ENCODE measurements around the gene CDHR2. TPM values are rescaled to one million over a fixed set of nuclear protein-coding genes. Genes with fewer than 3 reads are reported as not detected.

The CDHR2 gene
- total RNA-seq, 1 donor from 2014 or later, result 0.08 TPM

DNA sequence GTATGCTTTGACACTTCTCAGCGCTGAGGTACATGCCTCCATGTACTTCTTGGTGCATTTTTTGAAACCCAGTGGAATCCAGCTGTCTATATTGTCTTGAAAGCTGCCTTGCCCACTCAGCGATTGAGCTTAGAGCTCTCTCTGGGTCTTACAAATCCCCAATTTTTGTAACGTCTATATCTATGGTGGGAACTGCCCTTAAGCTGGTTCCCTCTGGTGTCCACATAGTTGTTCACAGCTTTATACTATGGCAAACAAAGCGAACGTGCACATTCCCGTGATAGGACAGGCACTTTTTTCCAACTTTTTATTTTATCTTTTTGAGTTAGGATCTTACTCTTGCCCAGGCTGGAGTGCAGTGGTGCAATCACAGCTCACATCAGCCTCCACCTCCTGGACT is 20.9 kb downstream of the CDHR2 start:
- H3K9me3 Mint-ChIP-seq, result no peaks in the 10 kb centered on the region
- intact Hi-C loops (cut with micrococcal nuclease), result no loop called here

DNA sequence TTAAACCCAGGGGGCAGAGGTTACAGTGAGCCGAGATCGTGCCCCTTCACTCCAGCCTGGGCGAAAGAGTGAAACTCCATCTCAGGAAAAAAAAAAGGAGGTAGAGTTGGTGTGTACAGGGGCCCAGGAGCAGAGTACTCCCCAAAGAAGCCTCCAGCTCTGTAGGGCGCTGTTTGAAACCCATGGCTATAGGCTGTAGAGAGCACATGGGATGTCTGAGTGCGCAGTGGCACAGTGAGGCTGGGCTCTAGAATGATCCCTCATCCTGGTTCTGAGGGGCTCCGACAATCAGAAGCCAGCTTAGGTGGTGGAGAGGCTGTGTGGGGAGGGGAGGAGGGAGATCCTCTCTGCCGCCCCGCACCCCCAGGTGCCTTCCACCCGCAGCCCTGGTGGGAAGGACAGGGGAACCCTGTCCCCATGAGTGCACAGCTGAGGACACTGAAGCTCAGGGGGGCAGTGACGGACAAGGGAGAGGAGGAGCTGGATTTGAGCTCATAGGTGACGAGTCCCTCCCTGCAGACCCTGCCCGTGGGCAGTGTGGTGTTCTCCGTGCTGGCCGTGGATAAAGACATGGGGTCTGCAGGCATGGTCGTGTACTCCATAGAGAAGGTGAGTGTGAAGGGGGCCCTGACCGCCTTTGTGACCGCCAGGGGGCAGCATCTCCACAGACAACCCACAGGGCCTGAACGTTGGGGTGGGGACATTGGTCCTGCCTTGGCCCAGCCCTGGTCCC is 24.6 kb downstream of the CDHR2 start:
- Mint-ChIP-seq H3K27ac (no peak overlapping the region), H3K9me3 (no peaks in the 10 kb centered on the region), H3K27me3 (ENCODE audit: insufficient read depth) (peaks cover 5% of the 10 kb centered on the region), H3K4me1 (ENCODE audit: low read depth) (no peaks in the 10 kb centered on the region), H3K4me3 (no peak overlapping the region), H3K36me3 (ENCODE audit: low read depth) (peaks cover 1% of the 10 kb centered on the region)
- peak; percentile 58 for DNase-seq (ENCODE audit: low spot score)
- intact Hi-C loops (cut with micrococcal nuclease), result loop anchor here (1.0 to 2.0 kb wide), 4 partner anchors 31 to 157 kb away; partner anchors contain the start of genes CLTB and TSPAN17

More for the DNA sequence above, 20.9 kb downstream of the CDHR2 start:
- peaks cover 5% of the 10 kb centered on the region for H3K4me1 Mint-ChIP-seq (ENCODE audit: low read depth)
- no peak overlapping the region for H3K4me3 Mint-ChIP-seq
- H3K27ac Mint-ChIP-seq, result no peak overlapping the region
- H3K36me3 Mint-ChIP-seq (ENCODE audit: low read depth), result peaks cover 1% of the 10 kb centered on the region
- peaks cover 7% of the 10 kb centered on the region for H3K27me3 Mint-ChIP-seq (ENCODE audit: insufficient read depth)
- no peak for DNase-seq (ENCODE audit: low spot score)

DNA sequence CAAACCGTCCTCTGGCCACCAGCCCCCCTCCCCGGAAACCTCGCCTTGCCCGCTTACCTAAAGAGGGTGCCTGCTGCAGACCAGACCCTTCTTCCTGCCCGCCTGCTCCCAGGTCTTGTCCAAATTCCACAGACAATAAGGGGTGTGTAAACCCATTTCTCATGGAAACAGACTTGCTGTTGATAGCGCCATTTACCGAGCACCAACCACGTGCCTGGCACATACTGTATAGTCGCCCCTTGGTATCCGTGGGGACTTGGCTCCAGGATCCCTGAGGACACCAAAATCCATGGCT is 25.1 kb downstream of the CDHR2 start:
- Mint-ChIP-seq H3K27ac (no peak overlapping the region), H3K9me3 (no peaks in the 10 kb centered on the region), H3K4me1 (ENCODE audit: low read depth) (no peaks in the 10 kb centered on the region), H3K36me3 (ENCODE audit: low read depth) (peaks cover 1% of the 10 kb centered on the region), H3K4me3 (no peak overlapping the region), H3K27me3 (ENCODE audit: insufficient read depth) (peaks cover 5% of the 10 kb centered on the region)
- intact Hi-C loops (cut with micrococcal nuclease), result loop anchor here (1.0 to 2.0 kb wide), 4 partner anchors 31 to 158 kb away; partner anchors contain the start of genes CLTB and TSPAN17
- DNase-seq (ENCODE audit: low spot score), result no peak

DNA sequence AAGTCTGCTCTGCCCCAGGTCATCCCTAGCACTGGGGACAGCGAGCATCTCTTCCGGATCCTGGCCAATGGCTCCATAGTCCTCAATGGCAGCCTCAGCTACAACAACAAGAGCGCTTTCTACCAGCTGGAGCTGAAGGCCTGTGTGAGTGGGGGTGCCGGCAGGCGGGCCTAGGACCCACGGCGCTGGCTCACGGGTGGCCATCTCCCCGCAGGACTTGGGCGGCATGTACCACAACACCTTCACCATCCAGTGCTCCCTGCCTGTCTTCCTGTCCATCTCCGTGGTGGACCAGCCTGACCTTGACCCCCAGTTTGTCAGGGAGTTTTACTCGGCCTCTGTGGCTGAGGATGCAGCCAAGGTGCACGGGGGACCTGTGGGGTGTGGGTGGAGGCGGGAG is 25.9 kb downstream of the CDHR2 start:
- no peak overlapping the region for H3K4me3 Mint-ChIP-seq
- H3K27me3 Mint-ChIP-seq (ENCODE audit: insufficient read depth), result peaks cover 5% of the 10 kb centered on the region
- intact Hi-C loops (cut with micrococcal nuclease), result loop anchor here (2.0 kb wide), 2 partner anchors 32 to 72 kb away; partner anchors contain the start of gene TSPAN17
- no peaks in the 10 kb centered on the region for H3K4me1 Mint-ChIP-seq (ENCODE audit: low read depth)
- DNase-seq (ENCODE audit: low spot score), result no peak
- no peaks in the 10 kb centered on the region for H3K9me3 Mint-ChIP-seq
- H3K27ac Mint-ChIP-seq, result no peak overlapping the region
- peaks cover 1% of the 10 kb centered on the region for H3K36me3 Mint-ChIP-seq (ENCODE audit: low read depth)

DNA sequence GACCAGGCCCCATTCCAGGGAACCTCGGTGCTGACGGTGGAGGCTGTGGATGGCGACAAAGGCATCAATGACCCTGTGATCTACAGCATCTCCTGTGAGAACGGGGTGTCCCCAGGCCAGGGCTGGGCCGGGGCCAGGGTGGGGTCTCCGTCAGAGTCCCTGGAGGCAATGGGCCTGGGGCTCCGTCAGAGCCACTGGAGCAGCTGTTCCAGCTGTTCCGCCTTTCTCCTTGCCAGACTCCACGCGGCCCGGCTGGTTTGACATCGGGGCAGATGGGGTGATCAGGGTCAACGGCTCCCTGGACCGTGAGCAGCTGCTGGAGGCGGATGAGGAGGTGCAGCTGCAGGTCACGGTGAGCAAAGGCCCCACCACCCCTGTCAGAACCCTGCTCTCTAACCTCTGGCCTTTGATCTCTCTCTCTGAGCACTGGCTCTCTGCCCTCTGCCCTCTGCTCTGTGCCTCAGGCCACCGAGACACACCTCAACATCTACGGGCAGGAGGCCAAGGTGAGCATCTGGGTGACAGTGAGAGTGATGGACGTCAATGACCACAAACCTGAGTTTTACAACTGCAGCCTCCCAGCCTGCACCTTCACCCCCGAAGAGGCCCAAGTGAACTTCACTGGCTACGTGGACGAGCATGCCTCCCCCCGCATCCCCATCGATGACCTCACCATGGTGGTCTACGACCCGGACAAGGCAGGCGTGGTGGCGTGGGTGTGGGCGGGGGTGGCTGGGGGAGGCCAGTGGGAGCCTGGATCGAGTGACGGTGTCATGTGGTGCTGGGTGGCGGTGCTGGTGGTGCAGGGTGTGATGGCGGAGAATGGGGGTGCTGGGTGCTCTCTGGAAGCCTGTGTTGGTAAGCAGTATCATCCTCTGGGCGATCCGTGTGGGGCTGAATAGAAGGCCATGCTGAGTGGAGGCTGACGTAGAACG is 26.6 kb downstream of the CDHR2 start:
- Mint-ChIP-seq H3K4me1 (ENCODE audit: low read depth) (no peaks in the 10 kb centered on the region), H3K27me3 (ENCODE audit: insufficient read depth) (peaks cover 5% of the 10 kb centered on the region), H3K4me3 (no peak overlapping the region), H3K9me3 (no peaks in the 10 kb centered on the region), H3K27ac (no peak overlapping the region), H3K36me3 (ENCODE audit: low read depth) (peaks cover 1% of the 10 kb centered on the region)
- intact Hi-C loops (cut with micrococcal nuclease), result loop anchor here (2.0 kb wide), 2 partner anchors 33 to 71 kb away; partner anchors contain the start of gene TSPAN17
- DNase-seq (ENCODE audit: low spot score), result no peak

DNA sequence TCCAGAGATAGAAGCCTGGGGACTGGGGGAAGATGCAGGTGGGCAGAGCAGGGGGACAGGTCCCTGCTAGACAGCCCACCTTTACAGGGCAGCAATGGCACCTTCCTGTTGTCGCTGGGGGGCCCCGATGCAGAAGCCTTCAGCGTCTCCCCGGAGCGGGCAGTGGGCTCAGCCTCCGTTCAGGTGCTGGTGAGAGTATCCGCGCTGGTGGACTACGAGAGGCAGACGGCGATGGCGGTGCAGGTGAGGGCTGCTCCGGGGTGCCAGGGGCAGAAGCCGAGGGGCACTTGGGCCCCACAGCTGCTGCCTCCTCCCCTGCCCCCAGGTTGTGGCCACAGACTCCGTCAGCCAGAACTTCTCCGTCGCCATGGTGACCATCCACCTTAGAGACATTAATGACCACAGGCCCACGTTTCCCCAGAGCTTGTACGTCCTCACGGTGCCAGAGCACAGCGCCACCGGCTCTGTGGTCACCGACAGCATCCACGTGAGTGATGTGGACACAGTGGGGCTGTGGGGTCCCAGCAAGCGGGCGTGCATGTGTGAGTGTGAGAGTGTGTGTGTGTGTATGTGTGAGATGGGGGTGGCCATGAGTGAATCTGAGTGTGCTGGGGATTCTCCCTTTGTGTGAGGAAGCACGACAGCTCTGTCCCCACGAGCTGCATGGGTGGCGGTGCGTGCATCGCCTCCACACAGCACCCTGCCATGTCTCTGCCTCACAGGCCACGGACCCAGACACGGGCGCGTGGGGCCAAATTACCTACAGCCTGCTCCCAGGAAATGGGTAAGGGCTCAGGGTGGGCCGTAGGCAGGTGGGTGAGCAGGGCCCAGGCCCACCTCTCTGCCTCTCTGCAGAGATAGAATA is 28.4 kb downstream of the CDHR2 start:
- H3K4me3 Mint-ChIP-seq, result no peak overlapping the region
- no peak overlapping the region for H3K27ac Mint-ChIP-seq
- no peaks in the 10 kb centered on the region for H3K4me1 Mint-ChIP-seq (ENCODE audit: low read depth)
- no peak for DNase-seq (ENCODE audit: low spot score)
- no peaks in the 10 kb centered on the region for H3K9me3 Mint-ChIP-seq
- intact Hi-C loops (cut with micrococcal nuclease), result loop anchor here (1.0 kb wide), 1 partner anchor 161 kb away; the partner anchor contains the start of gene CLTB
- no peaks in the 10 kb centered on the region for H3K27me3 Mint-ChIP-seq (ENCODE audit: insufficient read depth)
- no peaks in the 10 kb centered on the region for H3K36me3 Mint-ChIP-seq (ENCODE audit: low read depth)

DNA sequence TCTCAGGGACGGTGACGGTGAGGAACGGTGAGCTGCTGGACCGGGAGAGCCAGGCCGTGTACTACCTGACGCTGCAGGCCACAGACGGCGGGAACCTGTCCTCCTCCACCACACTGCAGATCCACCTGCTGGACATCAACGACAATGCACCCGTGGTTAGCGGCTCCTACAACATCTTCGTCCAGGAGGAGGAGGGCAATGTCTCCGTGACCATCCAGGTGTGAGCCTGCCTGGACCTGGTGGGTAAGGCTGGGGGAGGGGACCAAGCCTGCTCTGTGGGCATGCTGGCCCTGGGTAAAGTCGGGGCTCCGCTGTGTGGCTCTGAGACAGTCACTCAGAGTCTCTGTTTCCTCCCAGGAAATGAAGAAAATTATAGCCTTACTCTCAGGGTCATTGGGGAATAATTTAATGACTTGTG is 29.3 kb downstream of the CDHR2 start:
- Mint-ChIP-seq H3K4me3 (no peak overlapping the region), H3K27ac (no peak overlapping the region), H3K9me3 (no peaks in the 10 kb centered on the region), H3K4me1 (ENCODE audit: low read depth) (no peaks in the 10 kb centered on the region), H3K36me3 (ENCODE audit: low read depth) (no peaks in the 10 kb centered on the region), H3K27me3 (ENCODE audit: insufficient read depth) (no peaks in the 10 kb centered on the region)
- peak; percentile 21 for DNase-seq (ENCODE audit: low spot score)
- intact Hi-C loops (cut with micrococcal nuclease), result loop anchor here (1.0 kb wide), 1 partner anchor 162 kb away; the partner anchor contains the start of gene CLTB

DNA sequence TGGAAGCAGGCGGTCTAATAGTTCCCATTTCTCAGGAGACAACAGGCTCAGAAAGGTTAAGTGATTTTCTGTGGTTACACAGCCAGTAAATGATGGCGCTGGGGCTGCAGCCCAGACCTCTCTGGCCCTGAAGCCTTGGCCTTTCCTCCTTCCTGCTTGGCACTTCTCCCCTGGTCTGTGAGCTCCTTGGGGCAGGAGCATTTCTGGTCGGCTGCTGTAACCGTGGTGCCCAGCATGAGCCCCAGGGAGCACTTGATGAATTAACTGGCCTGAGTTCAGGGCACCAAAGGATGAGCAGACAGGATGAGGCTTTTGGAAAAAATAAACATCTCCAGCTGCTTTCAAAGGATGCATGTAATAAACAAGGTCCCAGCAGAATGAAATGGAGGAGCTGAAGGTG is 30.2 kb downstream of the CDHR2 start:
- H3K27me3 Mint-ChIP-seq (ENCODE audit: insufficient read depth), result no peaks in the 10 kb centered on the region
- no peaks in the 10 kb centered on the region for H3K4me1 Mint-ChIP-seq (ENCODE audit: low read depth)
- H3K4me3 Mint-ChIP-seq, result no peak overlapping the region
- intact Hi-C loops (cut with micrococcal nuclease), result loop anchor here (1.0 kb wide), 1 partner anchor 48 kb away; no protein-coding TSS in a partner anchor
- no peak for DNase-seq (ENCODE audit: low spot score)
- no peaks in the 10 kb centered on the region for H3K36me3 Mint-ChIP-seq (ENCODE audit: low read depth)
- no peak overlapping the region for H3K27ac Mint-ChIP-seq
- peaks cover 4% of the 10 kb centered on the region for H3K9me3 Mint-ChIP-seq

DNA sequence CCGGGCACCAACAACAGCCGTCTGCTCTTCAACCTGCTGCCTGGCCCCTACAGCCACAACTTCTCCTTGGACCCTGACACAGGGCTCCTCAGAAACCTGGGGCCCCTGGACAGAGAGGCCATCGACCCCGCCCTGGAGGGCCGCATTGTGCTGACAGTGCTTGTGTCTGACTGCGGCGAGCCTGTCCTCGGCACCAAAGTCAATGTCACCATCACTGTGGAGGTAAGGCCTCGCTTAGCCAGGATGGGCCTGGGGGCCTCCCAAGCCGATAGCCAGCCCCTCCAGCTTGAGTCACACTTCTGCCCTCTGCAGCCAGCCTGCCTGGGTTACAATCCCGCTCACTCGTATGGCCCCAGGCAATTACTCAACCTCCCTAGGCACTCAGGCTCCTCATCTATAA is 32.2 kb downstream of the CDHR2 start:
- Mint-ChIP-seq H3K27ac (no peak overlapping the region), H3K4me1 (ENCODE audit: low read depth) (no peaks in the 10 kb centered on the region), H3K4me3 (no peak overlapping the region), H3K27me3 (ENCODE audit: insufficient read depth) (no peaks in the 10 kb centered on the region), H3K9me3 (peaks cover 11% of the 10 kb centered on the region), H3K36me3 (ENCODE audit: low read depth) (no peaks in the 10 kb centered on the region)
- no peak for DNase-seq (ENCODE audit: low spot score)
- intact Hi-C loops (cut with micrococcal nuclease), result no loop called here

DNA sequence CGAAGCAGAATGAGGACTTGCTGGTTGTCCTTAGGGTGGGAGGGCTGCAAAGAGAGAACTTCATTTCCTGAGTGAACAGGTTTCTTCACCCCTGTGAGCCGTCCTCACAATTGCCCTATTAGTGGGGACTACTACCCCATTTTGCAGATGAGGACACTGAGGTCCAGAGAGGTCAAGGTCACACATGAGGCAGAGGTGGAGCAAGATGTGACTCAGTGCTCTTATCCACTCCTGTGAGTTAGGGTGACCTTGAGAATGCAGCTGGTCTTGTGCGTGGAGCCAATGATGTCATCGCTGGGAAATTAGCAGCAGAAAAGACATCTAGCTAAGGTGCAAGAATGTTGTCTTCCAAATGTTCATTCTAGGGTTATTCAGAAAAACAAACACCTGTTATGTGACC is 33.9 kb downstream of the CDHR2 start:
- H3K4me3 Mint-ChIP-seq, result no peak overlapping the region
- intact Hi-C loops (cut with micrococcal nuclease), result no loop called here

DNA sequence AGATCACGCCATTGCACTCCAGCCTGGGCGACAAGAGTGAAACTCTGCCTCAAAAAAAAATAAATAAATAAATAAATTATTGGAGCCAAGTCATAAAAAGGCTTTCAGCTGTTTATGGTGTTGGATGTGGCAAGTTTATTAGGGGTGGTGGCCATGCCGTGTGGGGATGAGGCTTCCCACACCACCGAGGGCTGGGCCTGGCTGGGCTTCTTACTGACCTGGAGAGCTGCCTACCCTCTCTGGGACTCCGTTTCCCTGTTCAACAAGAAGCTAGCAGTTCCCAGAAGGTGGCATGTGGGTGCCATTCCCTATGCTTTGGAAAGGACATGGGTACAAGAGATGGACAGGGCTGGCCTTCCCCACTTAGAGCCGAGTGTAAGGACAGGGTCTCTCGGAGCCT is 38.3 kb downstream of the CDHR2 start:
- no peaks in the 10 kb centered on the region for H3K4me1 Mint-ChIP-seq (ENCODE audit: low read depth)
- H3K9me3 Mint-ChIP-seq, result peaks cover 14% of the 10 kb centered on the region
- H3K27ac Mint-ChIP-seq, result no peak overlapping the region
- no peaks in the 10 kb centered on the region for H3K36me3 Mint-ChIP-seq (ENCODE audit: low read depth)
- no peaks in the 10 kb centered on the region for H3K27me3 Mint-ChIP-seq (ENCODE audit: insufficient read depth)
- H3K4me3 Mint-ChIP-seq, result no peak overlapping the region
- intact Hi-C loops (cut with micrococcal nuclease), result no loop called here
- DNase-seq (ENCODE audit: low spot score), result no peak

More for the DNA sequence above, 33.9 kb downstream of the CDHR2 start:
- H3K27ac Mint-ChIP-seq, result no peak overlapping the region
- no peak for DNase-seq (ENCODE audit: low spot score)
- H3K36me3 Mint-ChIP-seq (ENCODE audit: low read depth), result no peaks in the 10 kb centered on the region
- H3K4me1 Mint-ChIP-seq (ENCODE audit: low read depth), result no peaks in the 10 kb centered on the region
- H3K9me3 Mint-ChIP-seq, result peaks cover 11% of the 10 kb centered on the region
- H3K27me3 Mint-ChIP-seq (ENCODE audit: insufficient read depth), result no peaks in the 10 kb centered on the region

DNA sequence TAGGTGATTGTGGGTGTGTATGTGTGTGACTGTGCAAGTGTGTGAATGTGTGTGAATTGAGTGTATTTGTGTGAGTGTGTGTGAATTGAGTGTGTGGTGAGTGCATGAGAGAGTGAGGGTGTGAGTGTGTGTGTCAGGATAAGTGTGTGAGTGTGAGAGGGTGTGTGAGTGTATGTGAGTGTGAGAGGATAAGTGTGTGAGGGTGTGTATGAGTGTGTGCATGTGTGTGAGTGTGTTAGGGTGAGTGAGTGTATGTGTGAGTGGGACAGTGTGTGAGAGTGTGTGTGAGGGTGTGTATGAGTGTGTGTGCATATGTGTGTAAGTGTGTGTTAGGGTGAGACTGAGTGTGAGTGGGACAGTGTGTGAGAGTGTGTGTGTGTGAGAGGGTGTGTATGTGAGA is 39.2 kb downstream of the CDHR2 start:
- Mint-ChIP-seq H3K36me3 (ENCODE audit: low read depth) (no peaks in the 10 kb centered on the region), H3K4me1 (ENCODE audit: low read depth) (no peaks in the 10 kb centered on the region), H3K4me3 (no peak overlapping the region), H3K9me3 (peaks cover 14% of the 10 kb centered on the region), H3K27me3 (ENCODE audit: insufficient read depth) (no peaks in the 10 kb centered on the region), H3K27ac (no peak overlapping the region)
- DNase-seq (ENCODE audit: low spot score), result no peak
- intact Hi-C loops (cut with micrococcal nuclease), result no loop called here

Data from activated T-helper 1 cell treated with anti-CD3 and anti-CD28 coated beads, Interleukin-12 subunit alpha, Interleukin-12 subunit beta, Interleukin-2, Interleukin-4 antibody, amounts not matched to agents 30 ng/mL and 10 ng/mL and 1 ng/mL, durations not matched to agents 14 hours and 24 hours and 36 hours (primary cell).